ENCODE measurements around the gene ZNHIT6. TPM values are rescaled to one million over a fixed set of nuclear protein-coding genes. Genes with fewer than 3 reads are reported as not detected.

The ZNHIT6 gene
- total and polyA plus RNA-seq, 2 of the 8 experiments (the other 6 are each of a cell fraction or from before 2014, with no cell fraction given): 5.9 to 17.2 TPM

- no peak for TF ChIP-seq SIN3A (conservative IDR thresholded peaks at IDR 0.05 in 1 of 2, IDR thresholded peaks at IDR 0.05 in 1 of 2; ENCODE audit: low read depth in 1 of 2, low read length in 2 of 2)
Measured at GRCh38 chr1:85756864-85757263, 48.6 kb upstream of the ZNHIT6 start (continued).
